NK-92 treated with Interleukin-12 subunit alpha and Interleukin-12 subunit beta, amount 100 ng/mL, for 24 hours (cell line): Measurements from ENCODE around the gene SMAD5.
A peak's percentile ranks its signal among the peaks of the same experiment; 100 is the strongest.

Experiments used
- DNase-seq: peaks from one replicate; lab custom pipeline; 2025; lab: John Stamatoyannopoulos, UW

The SMAD5 gene

GRCh38 chr5:136197462-136198142 is 65.0 kb downstream of the SMAD5 start:
- no peak for DNase-seq

GRCh38 chr5:136198453-136198852 is 65.8 kb downstream of the SMAD5 start:
- no peak for DNase-seq

- no peak for DNase-seq
Observed at GRCh38 chr5:136199408-136199807, 66.8 kb downstream of the SMAD5 start.

GRCh38 chr5:136200130-136200529 is 67.5 kb downstream of the SMAD5 start:
- no peak for DNase-seq

GRCh38 chr5:136200761-136201160 is 68.1 kb downstream of the SMAD5 start:
- no peak for DNase-seq

GRCh38 chr5:136201870-136202269 is 69.2 kb downstream of the SMAD5 start:
- DNase-seq = no peak

- DNase-seq = no peak
Observed at GRCh38 chr5:136202469-136203205, 70.0 kb downstream of the SMAD5 start.

- DNase-seq = no peak
Observed at GRCh38 chr5:136203303-136203922, 70.8 kb downstream of the SMAD5 start.

GRCh38 chr5:136205061-136205702 is 72.5 kb downstream of the SMAD5 start:
- no peak for DNase-seq

- DNase-seq = no peak
Observed at GRCh38 chr5:136205941-136206340, 73.3 kb downstream of the SMAD5 start.

- no peak for DNase-seq
Observed at GRCh38 chr5:136206361-136206760, 73.7 kb downstream of the SMAD5 start.

GRCh38 chr5:136207631-136208030 is 75.0 kb downstream of the SMAD5 start:
- no peak for DNase-seq

GRCh38 chr5:136208916-136209315 is 76.3 kb downstream of the SMAD5 start:
- no peak for DNase-seq

- no peak for DNase-seq
Observed at GRCh38 chr5:136209346-136209910, 76.8 kb downstream of the SMAD5 start.

- DNase-seq = no peak
Observed at GRCh38 chr5:136210259-136210658, 77.6 kb downstream of the SMAD5 start.

- DNase-seq = no peak
Observed at GRCh38 chr5:136211282-136212040, 78.8 kb downstream of the SMAD5 start.

- DNase-seq = peak; percentile 8
Observed at GRCh38 chr5:136212252-136212721, 79.6 kb downstream of the SMAD5 start.

GRCh38 chr5:136213919-136214493 is 81.4 kb downstream of the SMAD5 start:
- no peak for DNase-seq

- DNase-seq = no peak
Observed at GRCh38 chr5:136215812-136216211, 83.2 kb downstream of the SMAD5 start.

GRCh38 chr5:136216230-136216629 is 83.6 kb downstream of the SMAD5 start:
- DNase-seq = no peak

- no peak for DNase-seq
Observed at GRCh38 chr5:136221340-136221739, 88.7 kb downstream of the SMAD5 start.
